D721Med (cell line): ENCODE results near the gene HS6ST3.

Experiments
- DNase-seq: peaks from one replicate; pipeline ENCODE4 v3.0.0; 2011; ENCODE audit warnings: low spot score; ENCODE audit not compliant: insufficient read length
- FAIRE-seq: peaks from 2 replicates; lab custom pipeline; 2011; peaks lifted over from hg19 to GRCh38; lab: Jason Lieb, UNC
- TF ChIP-seq, protein P1 (sequence below): IDR thresholded peaks from 2 replicates; pipeline ENCODE4 v1.5.1; 2012; ENCODE audit warnings: mild to moderate bottlenecking, control low read depth; ENCODE audit not compliant: insufficient read depth; ENCODE audit errors: missing control alignments

The HS6ST3 gene

DNA sequence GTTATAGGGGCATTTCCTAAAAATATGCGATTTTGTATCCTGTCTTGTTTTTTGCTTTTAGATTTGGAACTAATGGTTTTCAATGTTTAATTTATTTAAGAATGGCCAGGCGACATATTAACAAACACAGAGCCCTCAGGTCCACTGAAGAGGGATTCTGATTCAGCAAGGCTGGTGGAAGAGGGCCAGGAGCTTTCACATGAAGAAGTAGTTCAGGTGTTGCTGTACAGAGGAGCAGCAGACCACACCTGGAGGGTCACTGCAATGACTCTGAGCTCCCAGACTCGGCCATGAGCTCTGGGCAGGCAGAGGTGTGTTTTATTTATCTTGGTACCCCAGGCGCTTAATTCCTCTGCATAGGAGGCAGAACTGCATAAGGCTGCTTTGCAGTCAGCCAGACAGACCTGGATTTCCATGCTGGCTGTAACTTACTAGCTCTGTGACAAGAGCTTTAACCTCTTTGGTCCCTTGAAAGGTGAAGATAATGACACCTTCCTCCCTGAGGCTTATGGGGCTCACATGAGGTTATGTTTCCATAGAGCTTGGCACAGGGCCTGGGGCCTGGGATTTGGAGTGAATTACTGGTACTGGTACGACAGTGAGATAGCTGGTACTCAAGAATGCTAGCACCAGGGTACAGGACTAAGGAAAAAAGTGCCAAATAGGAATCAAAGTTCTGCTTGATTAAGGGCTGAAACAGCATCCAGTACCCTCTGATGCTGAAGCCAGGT, 719.6 kb downstream of the HS6ST3 start:
- TF ChIP-seq, protein P1, sequence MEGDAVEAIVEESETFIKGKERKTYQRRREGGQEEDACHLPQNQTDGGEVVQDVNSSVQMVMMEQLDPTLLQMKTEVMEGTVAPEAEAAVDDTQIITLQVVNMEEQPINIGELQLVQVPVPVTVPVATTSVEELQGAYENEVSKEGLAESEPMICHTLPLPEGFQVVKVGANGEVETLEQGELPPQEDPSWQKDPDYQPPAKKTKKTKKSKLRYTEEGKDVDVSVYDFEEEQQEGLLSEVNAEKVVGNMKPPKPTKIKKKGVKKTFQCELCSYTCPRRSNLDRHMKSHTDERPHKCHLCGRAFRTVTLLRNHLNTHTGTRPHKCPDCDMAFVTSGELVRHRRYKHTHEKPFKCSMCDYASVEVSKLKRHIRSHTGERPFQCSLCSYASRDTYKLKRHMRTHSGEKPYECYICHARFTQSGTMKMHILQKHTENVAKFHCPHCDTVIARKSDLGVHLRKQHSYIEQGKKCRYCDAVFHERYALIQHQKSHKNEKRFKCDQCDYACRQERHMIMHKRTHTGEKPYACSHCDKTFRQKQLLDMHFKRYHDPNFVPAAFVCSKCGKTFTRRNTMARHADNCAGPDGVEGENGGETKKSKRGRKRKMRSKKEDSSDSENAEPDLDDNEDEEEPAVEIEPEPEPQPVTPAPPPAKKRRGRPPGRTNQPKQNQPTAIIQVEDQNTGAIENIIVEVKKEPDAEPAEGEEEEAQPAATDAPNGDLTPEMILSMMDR: no peak
- DNase-seq (no peak), FAIRE-seq (no peak)

DNA sequence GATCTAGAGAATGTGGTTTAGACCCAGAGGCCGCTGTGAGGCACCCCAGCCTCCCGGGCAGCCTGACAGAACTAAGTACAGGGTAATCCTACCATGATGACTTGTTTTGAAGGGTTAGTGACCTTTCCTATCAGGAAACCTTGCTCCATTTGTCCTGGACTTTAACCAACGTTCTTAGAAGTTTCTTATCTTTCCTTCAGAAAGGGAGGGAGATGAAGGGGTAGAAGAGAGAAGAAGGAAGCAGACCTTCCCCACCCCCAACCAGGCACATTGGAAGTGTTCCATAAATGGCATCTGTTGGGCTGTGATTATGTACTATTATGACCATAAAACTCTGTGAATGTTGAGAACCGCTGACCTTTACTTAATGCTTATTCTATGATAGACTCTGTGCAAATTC, 720.2 kb downstream of the HS6ST3 start:
- no peak for DNase-seq
- TF ChIP-seq, protein P1: no peak
- no peak for FAIRE-seq

- TF ChIP-seq, protein P1: no peak
- DNase-seq (no peak), FAIRE-seq (no peak)
Observed at GRCh38 chr13:96811049-96811448, 721.1 kb downstream of the HS6ST3 start.

GRCh38 chr13:96816261-96816660, 726.4 kb downstream of the HS6ST3 start:
- DNase-seq (no peak), FAIRE-seq (no peak)
- TF ChIP-seq, protein P1: no peak

GRCh38 chr13:96816874-96817273, 727.0 kb downstream of the HS6ST3 start:
- DNase-seq (no peak), FAIRE-seq (no peak)
- TF ChIP-seq, protein P1: no peak

- DNase-seq (no peak), FAIRE-seq (no peak)
- TF ChIP-seq, protein P1: peak; percentile 39
Observed at GRCh38 chr13:96817336-96817941, 727.5 kb downstream of the HS6ST3 start.

- FAIRE-seq: no peak
- TF ChIP-seq, protein P1: no peak
- DNase-seq: no peak
Observed at GRCh38 chr13:96819375-96819774, 729.5 kb downstream of the HS6ST3 start.
